T47D (cell line): ENCODE results near the gene SMPD3.
A peak's percentile ranks its signal among the peaks of the same experiment; 100 is the strongest.

ENCODE experiments used
- DNase-seq, 2 experiments: peaks; one replicate each; pipeline versions ENCODE4 v3.0.0 to v3.0.0-alpha.2; 2011 to 2012; ENCODE audit warnings: low read depth in 1 of 2, low spot score in 1 of 2
- JUND ChIP-seq: IDR thresholded peaks from 2 replicates; pipeline ENCODE4 v1.6.1; 2012; ENCODE audit warnings: low read depth
- in situ Hi-C: cut with HindIII; loops from 2 replicates; pipeline ENCODE4 v1.10.0; 2016; ENCODE audit warnings: low sequenced_read_pairs, low pct_unique_long_range_greater_than_20kb

Gene SMPD3

DNA sequence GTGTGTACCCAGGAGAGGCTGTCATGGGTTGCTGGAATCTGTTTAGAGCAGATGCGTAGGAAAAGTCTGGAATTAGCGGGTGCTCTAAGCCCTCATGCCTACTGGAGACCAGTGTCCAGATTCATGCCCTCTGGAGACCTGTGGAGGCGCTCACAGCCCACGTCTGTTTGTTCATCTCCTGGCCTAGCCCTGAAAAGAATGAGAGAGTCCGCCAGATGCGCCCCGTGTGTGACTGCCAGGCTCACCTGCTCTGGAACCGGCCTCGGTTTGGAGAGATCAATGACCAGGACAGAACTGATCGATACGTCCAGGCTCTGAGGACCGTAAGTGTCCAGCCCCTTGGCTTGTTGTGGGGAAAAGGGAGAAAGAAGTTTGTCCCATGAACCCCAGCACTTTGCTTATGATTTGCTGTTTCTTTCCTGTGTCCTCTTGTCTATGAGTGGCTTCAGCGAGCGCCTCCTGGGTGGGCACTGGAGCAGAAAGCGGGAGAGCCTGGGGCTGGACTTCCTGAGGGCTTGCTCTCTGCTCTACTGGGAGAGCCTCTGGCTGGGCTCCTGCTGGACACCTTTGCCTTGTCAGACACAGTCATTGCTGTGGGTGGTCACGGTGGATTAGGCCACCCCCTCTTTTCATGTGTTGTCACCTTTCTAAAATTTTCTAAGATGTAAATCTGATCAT, 102.2 kb downstream of the SMPD3 start:
- in situ Hi-C loops: no loop called here
- DNase-seq: no peak
- no peak for TF ChIP-seq JUND

DNA sequence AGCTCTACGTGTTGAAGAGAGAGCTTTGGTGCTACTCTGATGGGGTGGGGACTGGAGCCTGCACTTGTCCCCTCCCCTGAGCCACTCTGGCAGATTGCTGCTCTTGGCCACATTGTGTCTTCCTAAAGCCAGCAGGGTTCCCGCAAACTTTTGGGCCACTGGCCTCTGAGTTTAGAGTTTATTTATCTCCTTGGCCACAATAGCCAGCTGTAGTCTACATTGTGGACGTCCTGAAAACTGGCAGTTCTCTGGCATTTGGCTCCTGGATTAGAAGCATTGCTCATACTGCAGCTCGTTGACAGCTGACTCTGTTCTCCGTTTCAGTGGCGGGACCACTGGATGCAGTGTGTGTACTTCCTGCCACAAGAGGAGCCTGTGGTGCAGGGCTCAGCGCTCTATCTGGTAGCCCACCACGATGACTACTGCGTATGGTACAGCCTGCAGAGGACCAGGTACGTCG, 102.9 kb downstream of the SMPD3 start:
- in situ Hi-C loops: no loop called here
- no peak for DNase-seq
- no peak for TF ChIP-seq JUND

DNA sequence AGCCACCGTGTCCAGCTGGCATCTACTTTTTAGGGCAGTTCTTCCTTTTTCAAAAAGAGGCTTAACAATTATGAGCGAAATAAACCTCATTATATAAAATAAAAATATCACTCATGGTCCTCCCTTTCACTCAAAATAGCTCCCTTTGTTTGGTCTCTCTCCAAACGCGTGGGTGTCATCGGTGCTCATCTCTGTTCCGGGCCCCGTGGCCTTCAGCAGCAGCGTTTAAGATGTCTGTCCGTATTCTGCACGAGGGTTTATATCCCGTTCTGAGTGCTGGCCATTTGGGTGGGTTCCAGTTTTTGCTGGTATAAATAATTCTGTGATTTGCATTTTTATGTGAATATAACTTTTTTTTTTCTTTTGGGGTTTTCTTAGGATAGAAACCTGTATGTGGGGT, 104.1 kb downstream of the SMPD3 start:
- DNase-seq: no peak
- in situ Hi-C loops: no loop called here
- TF ChIP-seq JUND: no peak

DNA sequence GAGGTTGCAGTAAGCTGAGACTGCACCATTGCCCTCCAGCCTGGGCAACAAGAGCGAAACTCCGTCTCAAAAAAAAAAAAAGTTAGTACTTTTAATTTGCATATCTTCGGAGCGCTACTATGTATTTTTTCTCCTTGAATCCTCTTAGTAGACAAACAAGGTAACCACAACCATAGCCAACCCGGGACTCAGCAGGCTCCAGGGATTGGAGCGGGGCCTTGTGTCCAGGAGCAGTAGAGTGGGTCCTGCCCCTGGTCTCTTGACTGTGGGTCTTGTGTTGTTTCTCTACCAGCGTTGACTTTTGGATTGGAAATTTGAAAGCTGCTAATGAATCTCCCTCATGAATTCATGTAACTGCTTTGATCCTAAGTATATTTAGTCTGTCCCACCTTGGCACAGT, 105.2 kb downstream of the SMPD3 start:
- DNase-seq: no peak
- TF ChIP-seq JUND: no peak
- in situ Hi-C loops: no loop called here

DNA sequence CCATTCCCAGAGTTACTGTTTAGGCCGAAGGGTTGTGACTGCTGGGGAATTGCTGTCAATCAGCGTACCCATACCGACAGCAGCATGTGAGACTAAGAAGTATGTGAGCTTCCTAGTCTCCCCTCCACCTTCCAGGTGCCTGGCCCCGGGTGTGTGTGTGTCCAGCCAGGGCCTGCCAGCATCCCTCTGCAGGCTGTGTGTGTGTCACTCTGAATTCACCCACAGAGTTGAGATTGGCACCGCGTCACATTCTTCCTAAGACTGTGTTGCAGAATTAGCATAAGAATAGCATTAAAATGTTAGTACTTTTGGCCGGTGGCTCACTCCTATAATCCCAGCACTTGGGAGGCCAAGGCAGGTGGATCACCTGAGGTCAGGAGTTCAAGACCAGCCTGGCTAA, 105.7 kb downstream of the SMPD3 start:
- in situ Hi-C loops: no loop called here
- no peak for DNase-seq
- no peak for TF ChIP-seq JUND

DNA sequence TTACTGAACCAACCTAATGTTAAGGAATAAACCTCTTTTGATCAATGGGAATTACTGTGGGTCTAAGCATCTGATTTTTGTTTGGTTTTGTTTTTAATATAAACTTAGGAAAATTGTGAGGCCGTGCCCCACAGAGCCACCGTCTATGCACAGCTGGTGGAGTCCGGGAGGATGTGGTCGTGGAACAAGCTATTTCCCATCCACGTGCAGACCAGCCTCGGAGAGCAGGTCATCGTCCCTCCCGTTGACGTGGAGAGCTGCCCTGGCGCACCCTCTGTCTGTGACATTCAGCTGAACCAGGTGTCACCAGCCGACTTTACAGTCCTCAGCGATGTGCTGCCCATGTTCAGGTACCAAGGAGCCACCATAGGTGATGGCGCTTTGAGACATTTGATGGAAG, 109.1 kb downstream of the SMPD3 start:
- TF ChIP-seq JUND: no peak
- no peak for DNase-seq
- in situ Hi-C loops: no loop called here

DNA sequence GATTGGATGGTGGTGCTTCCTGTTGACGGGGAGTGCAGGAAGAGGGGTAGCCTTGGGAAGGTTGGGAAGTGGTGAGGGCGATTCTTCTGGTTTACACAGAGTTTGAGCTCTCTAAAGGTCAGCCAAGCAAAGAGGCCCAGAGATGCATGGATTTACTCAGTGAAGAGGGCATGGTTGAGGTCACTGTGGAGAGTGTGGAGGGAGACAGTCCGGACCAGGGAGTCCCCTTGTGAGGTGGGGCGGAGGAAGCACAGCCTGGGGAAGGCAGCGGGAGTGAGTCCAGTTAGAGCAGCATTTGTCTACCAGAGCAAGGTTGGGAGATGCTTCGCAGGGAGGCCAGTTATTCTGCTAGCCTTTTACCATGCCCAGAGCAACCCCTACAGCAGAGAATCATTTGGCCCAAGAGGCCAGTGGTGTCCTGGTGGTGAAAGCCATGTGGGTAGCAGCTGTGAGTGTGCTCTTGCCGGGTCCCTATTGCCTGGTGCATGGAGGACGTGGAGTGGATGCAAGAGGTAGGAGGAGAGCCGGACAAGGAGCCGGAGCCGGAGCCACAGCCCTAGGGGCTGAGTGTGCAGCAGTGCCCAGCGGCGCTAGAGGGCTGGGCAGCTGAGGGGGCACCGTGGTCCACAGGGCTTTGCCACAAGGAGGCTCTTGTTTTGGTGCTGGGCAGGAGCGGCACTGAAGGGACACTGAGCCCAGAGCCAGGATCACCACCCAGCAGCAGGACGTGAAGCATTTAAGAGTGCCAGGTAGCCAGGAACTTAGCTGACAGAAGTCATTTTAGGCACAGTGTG, 109.8 kb downstream of the SMPD3 start:
- no peak for TF ChIP-seq JUND
- in situ Hi-C loops: no loop called here
- DNase-seq: no peak

DNA sequence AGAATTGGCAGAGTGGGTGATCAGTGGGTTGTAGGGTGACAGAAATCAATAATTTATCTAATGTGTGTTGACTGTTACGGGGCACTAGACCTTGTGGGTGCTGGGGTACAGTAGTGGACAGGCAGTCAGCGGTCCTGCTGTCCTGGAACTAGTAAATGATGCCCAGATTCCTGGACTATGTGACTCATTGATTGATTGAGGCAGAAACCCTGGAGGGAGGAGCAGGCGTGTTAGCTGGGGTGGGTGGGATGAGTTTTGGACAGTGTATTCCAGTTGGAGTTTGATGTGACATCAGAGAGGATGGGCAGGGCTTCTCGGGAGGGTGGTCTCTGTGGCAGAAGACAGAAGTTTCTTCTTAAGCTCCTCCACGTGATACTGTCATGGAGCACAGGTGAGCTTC, 113.1 kb downstream of the SMPD3 start:
- TF ChIP-seq JUND: no peak
- no peak for DNase-seq
- in situ Hi-C loops: no loop called here

DNA sequence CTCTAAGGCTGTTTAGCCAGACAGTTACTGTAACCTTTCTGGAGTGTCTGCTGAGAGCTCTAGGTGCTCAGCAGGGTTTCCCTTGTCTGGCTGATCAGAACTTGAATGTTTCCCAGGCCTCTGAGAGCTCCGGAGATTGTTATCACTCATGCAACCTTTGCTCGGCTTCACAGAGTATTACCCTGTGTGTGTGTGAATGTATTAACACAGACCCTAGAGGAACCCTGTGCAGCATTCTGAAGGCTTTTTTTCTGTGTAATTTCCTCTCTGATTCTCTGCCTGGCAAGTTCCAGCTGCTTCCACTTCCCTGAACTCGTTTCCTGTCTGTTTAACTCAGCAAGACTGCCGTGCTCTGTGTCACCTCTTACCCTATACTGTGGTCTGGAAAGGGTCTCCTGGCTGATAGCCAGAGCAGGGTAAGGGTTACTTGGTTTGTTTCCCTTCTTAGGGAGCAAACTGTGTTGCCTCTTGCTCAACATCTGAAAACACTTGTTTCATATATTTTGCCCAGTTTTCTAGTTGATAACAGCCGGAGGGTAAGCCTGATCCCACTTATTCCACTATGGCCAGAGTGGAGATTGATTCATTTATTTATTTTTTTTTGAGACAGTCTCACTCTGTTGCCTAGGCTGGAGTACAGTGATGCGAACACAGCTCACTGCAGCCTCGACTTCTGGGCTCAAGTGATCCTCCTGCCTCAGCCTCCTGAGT, 115.7 kb downstream of the SMPD3 start:
- in situ Hi-C loops: no loop called here
- no peak for TF ChIP-seq JUND
- peak in 1 of 2 experiments; percentile 86 for DNase-seq

DNA sequence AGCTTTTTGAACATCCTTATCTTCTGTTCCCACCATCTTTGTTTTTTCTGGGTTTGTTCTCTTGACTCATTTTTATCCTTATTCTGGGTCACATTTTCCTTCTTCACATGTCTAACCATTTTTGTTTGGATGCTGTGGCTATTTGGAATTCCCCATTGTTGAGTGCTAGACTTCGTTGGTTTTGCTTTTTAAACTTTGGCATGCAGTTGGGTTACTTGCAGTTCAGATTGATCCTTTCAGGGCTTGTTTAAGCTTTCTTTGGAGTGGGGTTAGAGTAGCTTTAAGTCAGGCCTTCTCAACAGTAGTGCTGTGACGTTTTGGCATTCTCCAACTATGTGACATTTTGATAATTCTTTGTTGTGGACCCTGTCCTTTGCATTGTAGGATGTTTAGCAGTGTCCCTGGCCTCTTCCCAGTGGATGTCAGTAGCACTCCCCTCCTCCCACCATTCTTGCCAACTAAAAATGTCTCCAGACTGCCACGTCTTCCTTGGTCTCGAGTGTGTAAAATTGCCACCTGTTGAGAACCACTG, 116.4 kb downstream of the SMPD3 start:
- TF ChIP-seq JUND: no peak
- DNase-seq: no peak
- in situ Hi-C loops: no loop called here

DNA sequence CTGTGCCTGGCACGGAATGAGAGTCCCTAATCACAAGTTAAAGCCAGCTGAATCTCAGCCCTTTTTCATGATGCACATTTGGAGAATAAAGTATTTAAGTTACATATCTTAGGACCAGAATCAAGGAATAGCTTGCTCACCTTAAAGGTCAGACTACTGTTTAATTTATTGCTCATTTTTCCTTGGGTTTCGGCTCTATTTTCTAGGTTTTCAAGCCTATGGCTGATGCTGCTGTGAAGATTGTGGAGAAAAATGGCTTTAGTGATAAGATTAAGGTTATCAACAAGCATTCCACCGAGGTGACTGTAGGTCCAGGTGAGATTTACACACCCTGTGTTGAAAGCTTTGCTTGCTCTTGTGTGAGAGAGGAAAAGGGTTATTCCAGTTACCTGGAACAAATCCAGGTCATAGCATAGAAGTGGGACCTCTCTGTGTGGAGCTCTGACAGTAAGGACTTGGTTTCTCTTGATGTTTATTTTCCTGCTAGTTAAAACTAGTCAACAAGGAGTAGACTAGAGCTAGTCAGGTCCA, 119.4 kb downstream of the SMPD3 start:
- in situ Hi-C loops: no loop called here
- DNase-seq: no peak
- no peak for TF ChIP-seq JUND

DNA sequence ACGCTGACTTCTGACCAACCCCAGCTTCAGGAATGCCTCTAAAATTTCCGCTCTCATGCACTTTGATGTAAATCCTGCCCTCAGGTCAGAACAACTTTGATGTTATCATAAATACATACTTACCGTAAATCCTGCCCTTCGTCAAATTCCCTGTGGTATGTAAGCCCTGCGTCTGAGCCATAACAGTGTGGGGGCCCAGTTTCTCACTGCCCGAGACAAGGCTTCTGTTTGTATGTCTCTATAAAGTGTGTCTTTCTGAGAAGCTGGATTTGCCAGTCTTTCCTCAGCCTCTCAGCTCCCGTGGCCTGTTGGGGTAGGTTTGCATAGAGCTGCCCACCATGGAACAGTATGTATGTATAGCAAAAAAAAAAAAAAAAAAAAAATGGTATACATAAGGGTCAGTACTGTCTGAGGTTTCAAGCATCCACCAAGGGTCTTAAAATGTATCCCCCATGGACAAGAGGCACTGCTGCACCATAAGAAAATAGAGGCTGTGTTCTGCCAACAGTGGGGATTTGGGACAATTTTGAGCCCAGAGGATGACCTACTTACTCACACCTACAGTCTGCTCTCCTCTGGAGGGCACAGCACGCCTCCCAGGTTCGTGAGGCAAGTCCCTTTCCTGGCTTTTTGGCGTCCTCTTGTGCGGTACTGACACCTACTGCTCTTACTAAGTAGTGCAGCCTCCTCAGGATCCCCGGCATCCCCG, 120.0 kb downstream of the SMPD3 start:
- TF ChIP-seq JUND: peak; percentile 45; the same call in 1 of the 2 replicates
- in situ Hi-C loops: no loop called here
- peak; percentile 68 to 95 for DNase-seq
